ENCODE results near the gene PTPRU. TPM values are rescaled to one million over a fixed set of nuclear protein-coding genes. Genes with fewer than 3 reads are reported as not detected.

The PTPRU gene
- total RNA-seq, 1 experiment from 2014 or later, result 40.7 TPM

DNA sequence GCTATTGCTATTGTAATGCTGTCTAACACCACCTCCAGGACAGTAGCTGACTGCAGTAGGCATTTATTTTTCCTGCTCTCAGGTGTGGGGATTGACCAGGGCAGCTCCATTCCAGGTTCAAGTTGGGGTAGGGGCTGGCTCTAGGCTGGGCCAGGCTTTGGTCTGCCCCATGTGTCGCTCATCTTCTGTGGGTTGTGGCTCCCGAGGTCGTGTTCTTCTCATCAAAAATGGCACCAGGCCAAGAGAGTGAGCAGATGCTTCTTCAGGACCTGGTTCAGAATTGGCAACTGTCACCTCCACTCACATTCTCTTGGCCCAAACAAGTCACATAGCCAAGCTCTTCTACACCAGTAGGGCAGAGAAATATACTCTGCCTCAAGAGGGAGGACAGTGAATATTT is 133.7 kb downstream of the PTPRU start:
- Histone ChIP-seq H3K4me2 (ENCODE audit: low read length) (no peak overlapping the region), H3K36me3 (ENCODE audit: control insufficient read depth in 1 of 2, insufficient read depth in 2 of 2, low read length in 2 of 2) (no peaks in the 10 kb centered on the region), H3K4me3 (replicated peaks in 1 of 2; ENCODE audit: low read depth in 1 of 2, low read length in 2 of 2) (no peak overlapping the region), H3K4me1 (ENCODE audit: control insufficient read depth in 1 of 2, insufficient read depth in 2 of 2, low read length in 2 of 2) (no peaks in the 10 kb centered on the region), H3K9me2 (ENCODE audit: insufficient read depth) (no peaks in the 10 kb centered on the region), H3K9me3 (ENCODE audit: control insufficient read depth in 1 of 2, insufficient read depth in 1 of 2, low read depth in 1 of 2, low read length in 2 of 2) (0 out of 4 replicates have a peak, but pooled peaks cover 0 to 4% of the 10 kb centered on the region in 2 experiments), H3K27ac (ENCODE audit: low read depth, low read length) (no peak overlapping the region), H3K9ac (ENCODE audit: low read length) (no peak overlapping the region), H2AFZ (ENCODE audit: low read depth, low read length, poor library complexity, severe bottlenecking) (no peak overlapping the region), H3K27me3 (ENCODE audit: insufficient read depth, low read length) (peaks cover 22% of the 10 kb centered on the region), H4K20me1 (ENCODE audit: insufficient read depth) (no peaks in the 10 kb centered on the region), H3K79me2 (ENCODE audit: insufficient read depth, low read length) (no peaks in the 10 kb centered on the region)
- no peak for DNase-seq (ENCODE audit: low read depth, low spot score)
- no TSS peak for BruUV-seq (replicated peaks)
- ATAC-seq, result no peak
- TF ChIP-seq EZH2phosphoT487 (IDR thresholded peaks at IDR 0.05; ENCODE audit: borderline replicate concordance) (no peak), ZNF274 (IDR thresholded peaks at IDR 0.05; ENCODE audit: low read depth, low read length) (no peak), ZFX (IDR thresholded peaks at IDR 0.05) (no peak), POLR2A (IDR thresholded peaks at IDR 0.05; ENCODE audit: borderline replicate concordance, extremely low read depth, insufficient read depth, insufficient read length) (no peak), SIN3A (IDR thresholded peaks at IDR 0.05; ENCODE audit: low read depth) (no peak), ELF1 (IDR thresholded peaks at IDR 0.05; ENCODE audit: borderline replicate concordance, low read depth) (no peak)
- TF ChIP-seq, protein P1, sequence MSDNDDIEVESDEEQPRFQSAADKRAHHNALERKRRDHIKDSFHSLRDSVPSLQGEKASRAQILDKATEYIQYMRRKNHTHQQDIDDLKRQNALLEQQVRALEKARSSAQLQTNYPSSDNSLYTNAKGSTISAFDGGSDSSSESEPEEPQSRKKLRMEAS (IDR thresholded peaks at IDR 0.05), result no peak
- TF ChIP-seq, protein P2, sequence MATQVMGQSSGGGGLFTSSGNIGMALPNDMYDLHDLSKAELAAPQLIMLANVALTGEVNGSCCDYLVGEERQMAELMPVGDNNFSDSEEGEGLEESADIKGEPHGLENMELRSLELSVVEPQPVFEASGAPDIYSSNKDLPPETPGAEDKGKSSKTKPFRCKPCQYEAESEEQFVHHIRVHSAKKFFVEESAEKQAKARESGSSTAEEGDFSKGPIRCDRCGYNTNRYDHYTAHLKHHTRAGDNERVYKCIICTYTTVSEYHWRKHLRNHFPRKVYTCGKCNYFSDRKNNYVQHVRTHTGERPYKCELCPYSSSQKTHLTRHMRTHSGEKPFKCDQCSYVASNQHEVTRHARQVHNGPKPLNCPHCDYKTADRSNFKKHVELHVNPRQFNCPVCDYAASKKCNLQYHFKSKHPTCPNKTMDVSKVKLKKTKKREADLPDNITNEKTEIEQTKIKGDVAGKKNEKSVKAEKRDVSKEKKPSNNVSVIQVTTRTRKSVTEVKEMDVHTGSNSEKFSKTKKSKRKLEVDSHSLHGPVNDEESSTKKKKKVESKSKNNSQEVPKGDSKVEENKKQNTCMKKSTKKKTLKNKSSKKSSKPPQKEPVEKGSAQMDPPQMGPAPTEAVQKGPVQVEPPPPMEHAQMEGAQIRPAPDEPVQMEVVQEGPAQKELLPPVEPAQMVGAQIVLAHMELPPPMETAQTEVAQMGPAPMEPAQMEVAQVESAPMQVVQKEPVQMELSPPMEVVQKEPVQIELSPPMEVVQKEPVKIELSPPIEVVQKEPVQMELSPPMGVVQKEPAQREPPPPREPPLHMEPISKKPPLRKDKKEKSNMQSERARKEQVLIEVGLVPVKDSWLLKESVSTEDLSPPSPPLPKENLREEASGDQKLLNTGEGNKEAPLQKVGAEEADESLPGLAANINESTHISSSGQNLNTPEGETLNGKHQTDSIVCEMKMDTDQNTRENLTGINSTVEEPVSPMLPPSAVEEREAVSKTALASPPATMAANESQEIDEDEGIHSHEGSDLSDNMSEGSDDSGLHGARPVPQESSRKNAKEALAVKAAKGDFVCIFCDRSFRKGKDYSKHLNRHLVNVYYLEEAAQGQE (IDR thresholded peaks at IDR 0.05; ENCODE audit: low read depth), result no peak
- TF ChIP-seq, protein P3, sequence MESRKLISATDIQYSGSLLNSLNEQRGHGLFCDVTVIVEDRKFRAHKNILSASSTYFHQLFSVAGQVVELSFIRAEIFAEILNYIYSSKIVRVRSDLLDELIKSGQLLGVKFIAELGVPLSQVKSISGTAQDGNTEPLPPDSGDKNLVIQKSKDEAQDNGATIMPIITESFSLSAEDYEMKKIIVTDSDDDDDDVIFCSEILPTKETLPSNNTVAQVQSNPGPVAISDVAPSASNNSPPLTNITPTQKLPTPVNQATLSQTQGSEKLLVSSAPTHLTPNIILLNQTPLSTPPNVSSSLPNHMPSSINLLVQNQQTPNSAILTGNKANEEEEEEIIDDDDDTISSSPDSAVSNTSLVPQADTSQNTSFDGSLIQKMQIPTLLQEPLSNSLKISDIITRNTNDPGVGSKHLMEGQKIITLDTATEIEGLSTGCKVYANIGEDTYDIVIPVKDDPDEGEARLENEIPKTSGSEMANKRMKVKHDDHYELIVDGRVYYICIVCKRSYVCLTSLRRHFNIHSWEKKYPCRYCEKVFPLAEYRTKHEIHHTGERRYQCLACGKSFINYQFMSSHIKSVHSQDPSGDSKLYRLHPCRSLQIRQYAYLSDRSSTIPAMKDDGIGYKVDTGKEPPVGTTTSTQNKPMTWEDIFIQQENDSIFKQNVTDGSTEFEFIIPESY (IDR thresholded peaks at IDR 0.05; ENCODE audit: extremely low read depth, insufficient replicate concordance, low read length), result no peak
- RAD21 ChIA-PET (ENCODE audit: low non-redundant PET in 1 of 2, low total read pairs in 2 of 2, uncharacterized antibody in 2 of 2, unreplicated experiment in 2 of 2), result no interaction called here
- POLR2A ChIA-PET, result no interaction called here
- CTCF ChIA-PET, result interaction anchor here (1.4 kb wide), 1 partner anchor 11 kb away, joined by 4 read pairs; no protein-coding TSS in a partner anchor
- intact Hi-C loops (cut with micrococcal nuclease), result loop anchor here (10.0 kb wide), 2 partner anchors 135 to 425 kb away; partner anchors contain the start of genes MECR and PTPRU
